HG03460 (cell line): Measurements from ENCODE around the gene EPS8L1.

ENCODE experiments used
- ATAC-seq: cut with Tn5 transposase; IDR thresholded peaks from one replicate; pipeline ENCODE4 v1.9.1; 2021; ENCODE audit not compliant: unreplicated experiment

The EPS8L1 gene

DNA sequence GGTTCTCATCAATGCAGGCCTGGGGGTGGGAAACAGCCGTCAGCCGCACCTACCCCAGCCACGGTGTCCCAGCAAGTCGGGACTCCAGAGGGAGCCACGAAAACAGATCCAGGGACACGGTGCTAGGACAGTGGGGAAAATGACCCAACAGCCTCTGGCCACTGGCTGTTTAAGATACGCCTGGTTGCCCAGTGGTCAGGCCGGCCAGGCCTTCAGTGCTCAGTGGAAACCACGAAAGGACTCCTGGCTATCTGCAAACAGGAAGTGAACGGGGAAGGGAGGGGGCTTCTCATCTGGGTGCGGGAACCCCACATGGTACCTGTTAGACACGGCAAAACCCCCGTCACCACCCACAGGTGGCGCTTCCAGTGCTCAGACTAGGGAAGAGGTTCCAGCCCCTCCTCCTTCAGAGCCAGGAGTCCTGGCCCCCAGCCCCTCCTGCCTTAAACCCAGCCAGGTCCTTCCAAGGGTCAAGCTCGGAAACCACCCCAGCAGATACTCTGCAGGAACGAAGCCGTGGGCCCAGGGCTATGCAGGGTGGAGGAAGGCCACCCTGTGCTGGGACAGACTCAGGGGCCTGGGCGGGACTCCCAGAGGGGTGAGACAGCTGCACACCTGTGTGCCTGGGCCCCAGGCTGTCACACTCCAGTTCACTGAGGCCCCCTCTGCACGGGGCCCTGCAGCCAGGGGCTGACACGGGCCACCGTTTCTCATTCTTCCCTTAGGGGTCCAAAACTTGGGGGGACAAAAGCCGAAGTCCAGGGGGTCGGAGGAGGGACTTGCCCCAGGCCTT lies 37.3 kb downstream of the EPS8L1 start:
- ATAC-seq = no peak

DNA sequence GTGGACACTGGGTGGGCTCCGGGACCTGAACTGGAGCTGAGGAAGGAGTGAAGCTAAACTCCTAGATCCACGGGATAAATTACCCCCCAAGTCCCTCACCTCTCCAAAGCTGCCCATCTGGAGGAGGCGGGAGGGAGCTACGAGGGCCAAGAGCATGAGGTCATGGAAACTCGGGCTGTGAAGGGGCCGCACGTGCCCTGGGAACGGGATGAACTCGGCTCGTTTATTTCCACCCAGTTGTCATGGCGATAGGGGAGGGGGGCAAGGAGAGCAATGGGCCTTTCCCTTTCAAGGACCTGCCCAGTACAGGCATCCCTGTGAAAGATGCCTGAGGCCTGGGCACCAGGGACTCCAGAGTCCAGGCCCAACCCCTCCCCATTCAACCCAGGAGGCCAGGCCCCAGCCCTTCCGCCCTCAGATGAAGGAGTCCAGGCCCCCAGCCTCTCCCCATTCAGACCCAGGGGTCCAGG lies 37.9 kb downstream of the EPS8L1 start:
- ATAC-seq = no peak

DNA sequence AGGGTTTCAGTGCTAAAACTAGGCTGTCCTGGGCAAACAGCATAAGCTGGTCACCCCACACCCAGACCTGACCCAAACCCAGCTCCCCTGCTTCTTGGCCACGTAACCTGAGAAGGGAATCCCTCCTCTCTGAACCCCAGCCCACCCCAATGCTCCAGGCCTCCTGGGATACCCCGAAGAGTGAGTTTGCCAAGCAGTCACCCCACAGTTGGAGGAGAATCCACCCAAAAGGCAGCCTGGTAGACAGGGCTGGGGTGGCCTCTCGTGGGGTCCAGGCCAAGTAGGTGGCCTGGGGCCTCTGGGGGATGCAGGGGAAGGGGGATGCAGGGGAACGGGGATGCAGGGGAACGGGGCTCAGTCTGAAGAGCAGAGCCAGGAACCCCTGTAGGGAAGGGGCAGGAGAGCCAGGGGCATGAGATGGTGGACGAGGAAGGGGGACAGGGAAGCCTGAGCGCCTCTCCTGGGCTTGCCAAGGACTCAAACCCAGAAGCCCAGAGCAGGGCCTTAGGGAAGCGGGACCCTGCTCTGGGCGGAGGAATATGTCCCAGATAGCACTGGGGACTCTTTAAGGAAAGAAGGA lies 39.0 kb downstream of the EPS8L1 start:
- no peak for ATAC-seq

DNA sequence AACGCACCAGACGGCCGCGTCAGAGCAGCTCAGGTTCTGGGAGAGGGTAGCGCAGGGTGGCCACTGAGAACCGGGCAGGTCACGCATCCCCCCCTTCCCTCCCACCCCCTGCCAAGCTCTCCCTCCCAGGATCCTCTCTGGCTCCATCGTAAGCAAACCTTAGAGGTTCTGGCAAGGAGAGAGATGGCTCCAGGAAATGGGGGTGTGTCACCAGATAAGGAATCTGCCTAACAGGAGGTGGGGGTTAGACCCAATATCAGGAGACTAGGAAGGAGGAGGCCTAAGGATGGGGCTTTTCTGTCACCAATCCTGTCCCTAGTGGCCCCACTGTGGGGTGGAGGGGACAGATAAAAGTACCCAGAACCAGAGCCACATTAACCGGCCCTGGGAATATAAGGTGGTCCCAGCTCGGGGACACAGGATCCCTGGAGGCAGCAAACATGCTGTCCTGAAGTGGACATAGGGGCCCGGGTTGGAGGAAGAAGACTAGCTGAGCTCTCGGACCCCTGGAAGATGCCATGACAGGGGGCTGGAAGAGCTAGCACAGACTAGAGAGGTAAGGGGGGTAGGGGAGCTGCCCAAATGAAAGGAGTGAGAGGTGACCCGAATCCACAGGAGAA lies 39.9 kb downstream of the EPS8L1 start:
- ATAC-seq = no peak

DNA sequence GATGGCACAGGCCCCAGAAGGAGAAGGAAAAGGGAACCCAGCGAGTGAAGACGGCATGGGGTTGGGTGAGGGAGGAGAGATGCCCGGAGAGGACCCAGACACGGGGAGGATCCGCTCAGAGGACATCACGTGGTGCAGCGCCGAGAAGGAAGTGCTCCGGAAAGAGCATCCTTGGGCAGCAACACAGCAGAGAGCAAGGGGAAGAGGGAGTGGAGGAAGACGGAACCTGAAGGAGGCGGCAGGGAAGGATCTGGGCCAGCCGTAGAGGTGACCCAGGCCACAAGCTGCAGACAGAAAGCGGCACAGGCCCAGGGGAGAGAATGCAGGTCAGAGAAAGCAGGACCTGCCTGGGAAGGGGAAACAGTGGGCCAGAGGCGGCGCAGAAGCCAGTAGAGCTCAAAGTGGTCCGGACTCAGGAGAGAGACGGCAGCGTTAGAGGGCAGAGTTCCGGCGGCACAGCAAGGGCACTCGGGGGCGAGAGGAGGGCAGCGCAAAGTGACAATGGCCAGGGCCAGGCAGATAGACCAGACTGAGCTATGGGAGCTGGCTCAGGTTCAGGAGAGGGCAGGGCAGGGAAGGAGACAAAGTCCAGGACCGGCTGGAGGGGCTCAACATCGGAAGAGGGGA lies 40.7 kb downstream of the EPS8L1 start:
- no peak for ATAC-seq

DNA sequence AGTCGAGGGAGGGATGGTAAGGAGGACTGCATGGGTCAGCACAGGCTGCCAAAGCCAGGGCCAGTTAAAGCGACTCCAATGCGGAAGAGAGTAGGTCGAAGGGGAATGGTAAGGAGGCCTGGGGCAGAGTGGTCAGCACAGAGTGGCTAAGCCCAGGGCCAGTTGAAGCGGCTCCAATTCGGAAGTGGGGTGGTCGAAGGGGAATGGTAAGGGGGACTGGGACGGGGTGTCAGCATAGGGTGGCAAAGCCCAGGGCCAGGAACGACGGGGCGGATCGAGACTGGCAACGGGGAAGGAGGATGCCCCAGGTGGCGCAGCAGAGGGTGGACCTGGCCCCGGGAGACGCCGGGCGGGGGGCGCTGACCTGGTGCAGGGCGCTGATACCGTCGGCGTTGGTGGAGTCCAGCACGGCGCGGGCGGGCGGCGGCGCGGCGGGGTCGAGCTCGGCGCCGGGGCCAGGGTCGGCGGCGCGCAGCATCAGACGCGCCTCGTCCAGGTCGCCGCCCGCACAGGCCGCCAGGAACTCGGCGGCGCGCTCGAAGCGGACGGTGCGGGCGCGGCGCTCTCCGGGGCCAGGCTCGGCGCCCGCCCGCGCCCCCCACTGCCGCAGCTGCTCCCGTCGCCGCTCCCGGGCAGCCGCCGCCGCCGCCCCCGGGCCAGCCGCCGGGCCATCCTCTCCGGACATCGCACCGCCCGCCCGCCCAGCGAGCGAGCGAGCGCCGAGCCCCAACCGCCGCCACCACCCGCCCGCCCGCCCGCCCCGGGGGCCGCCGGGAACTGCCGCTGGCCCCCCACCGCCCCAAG lies 41.4 kb downstream of the EPS8L1 start, which contains the start of gene PPP1R12C:
Gene PPP1R12C (minus strand): TSS at position 779 of the 804 bp plus-strand sequence. CDS start 94 bp downstream, at position 685.
- peak; percentile 5 for ATAC-seq

DNA sequence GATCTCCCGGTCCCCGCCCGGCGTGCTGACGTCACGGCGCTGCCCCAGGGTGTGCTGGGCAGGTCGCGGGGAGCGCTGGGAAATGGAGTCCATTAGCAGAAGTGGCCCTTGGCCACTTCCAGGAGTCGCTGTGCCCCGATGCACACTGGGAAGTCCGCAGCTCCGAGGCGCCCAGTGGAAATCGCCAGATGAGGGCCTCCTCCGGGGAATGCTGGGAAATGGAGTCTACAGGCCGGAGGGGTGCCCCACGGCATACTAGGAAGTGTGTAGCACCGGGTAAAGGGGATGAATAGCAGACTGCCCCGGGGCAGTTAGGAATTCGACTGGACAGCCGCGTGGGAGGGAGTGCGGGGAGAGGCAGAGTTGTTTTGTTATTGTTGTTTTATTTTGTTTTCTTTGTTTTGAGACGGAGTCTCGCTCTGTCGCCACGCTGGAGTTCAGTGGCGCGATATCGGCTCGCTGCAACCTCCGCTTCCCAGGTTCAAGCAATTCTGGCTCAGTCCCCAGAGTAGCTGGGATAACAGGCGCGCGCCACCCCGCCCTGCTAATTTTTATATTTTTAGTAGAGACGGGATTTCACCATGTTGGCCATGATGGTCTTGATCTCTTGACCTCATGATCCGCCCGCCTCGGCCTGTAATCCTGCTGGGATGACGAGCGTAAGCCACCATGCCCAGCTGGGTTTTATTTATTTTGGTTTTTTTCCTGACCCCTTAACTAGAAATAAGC lies 42.2 kb downstream of the EPS8L1 start:
- ATAC-seq = peak; percentile 82

DNA sequence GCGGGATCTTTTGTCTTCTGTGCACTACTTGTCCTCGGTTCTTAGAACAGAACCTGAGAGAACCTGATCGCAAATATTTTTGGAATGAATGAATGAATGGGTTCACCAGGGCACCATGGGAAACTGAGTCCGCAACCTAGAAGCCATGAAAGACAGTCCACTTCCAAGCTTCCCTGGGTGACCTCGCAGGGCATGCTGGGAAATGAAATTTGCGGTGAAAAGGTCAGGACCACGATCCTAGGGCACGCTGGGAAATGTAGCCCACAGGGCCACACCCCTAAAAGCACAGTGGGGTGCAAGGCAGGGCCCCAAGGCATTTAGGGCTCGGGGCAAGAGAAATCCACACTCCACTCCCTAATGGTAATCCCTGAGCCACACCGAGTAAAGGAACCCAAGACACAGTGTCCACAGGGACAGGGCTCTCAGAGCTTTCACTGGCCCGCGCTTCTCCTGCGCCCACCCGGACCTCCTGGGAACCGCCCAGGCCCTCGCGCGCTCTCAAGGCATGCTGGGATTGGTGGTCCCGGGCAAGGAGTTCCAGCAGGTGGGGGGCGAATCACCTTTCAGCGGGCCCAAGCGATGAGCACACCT lies 42.8 kb downstream of the EPS8L1 start:
- ATAC-seq = no peak

DNA sequence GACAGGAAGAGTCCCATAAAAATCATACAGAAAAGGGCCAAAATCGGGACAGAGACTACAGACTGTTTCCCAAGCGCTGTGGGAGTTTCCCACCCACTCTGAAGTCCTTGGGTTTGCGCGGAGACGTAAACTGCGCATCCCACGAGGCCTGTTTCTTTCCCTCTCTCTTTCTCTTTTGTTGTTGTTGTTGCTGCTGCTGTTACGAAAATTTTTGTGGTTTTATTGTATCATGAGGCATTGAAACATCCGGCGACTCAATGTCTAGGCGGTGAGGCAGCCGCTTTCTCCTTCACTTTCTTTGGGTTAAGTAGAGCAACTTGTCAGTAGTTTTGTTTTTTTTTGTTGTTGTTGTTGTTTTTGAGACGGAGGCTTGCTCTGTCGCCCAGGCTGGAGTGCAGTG lies 43.4 kb downstream of the EPS8L1 start:
- ATAC-seq = no peak

DNA sequence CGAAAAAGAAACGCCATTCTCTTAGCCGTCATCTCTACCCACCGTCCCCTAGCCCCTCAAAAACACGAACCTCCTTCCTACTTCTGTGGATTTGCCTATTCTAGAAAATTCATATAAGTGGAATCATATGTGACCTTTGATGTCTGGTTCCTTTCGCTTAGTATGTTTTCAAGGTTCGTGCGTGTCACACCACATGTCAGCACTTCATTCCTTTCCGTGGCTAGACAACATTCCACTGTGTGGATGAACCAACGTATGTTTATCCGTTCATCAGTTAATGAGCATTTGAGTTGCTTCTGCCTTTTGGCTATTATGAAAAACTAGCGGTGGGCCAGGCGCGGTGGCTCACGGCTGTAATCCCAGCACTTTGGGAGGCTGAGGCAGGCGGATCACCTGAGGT lies 55.8 kb downstream of the EPS8L1 start:
- no peak for ATAC-seq

DNA sequence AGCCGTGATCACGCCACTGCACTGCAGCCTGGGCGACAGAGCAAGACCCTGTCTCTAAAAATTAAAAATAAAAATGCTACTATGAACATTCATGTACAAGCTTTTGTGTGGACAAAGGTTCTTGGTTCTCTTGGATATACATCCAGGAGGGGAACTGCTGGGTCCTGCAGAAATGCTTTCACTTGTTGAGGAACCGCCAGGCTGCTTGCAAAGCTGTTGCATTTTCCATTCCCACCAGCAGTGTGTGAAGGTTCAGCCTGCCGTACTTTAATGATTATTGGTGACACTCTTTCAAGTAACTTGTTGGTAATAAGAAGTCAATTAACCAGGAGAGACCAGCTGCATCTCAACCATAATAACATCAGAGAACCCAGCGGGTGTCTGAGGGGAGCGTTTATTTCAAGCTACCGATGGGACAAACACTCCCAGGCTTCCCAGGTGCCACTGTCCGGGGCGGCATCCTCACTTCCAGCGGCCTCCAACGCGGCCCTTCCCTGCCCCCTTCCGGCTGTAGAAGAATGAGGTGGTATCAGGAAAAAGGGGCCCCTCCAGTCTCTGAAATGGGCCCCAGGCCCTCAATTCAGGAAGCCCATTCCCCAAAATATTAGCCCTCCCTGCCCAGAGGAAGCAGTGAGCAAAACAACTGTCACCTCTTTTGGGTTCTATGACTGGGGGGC lies 56.9 kb downstream of the EPS8L1 start:
- ATAC-seq = no peak

DNA sequence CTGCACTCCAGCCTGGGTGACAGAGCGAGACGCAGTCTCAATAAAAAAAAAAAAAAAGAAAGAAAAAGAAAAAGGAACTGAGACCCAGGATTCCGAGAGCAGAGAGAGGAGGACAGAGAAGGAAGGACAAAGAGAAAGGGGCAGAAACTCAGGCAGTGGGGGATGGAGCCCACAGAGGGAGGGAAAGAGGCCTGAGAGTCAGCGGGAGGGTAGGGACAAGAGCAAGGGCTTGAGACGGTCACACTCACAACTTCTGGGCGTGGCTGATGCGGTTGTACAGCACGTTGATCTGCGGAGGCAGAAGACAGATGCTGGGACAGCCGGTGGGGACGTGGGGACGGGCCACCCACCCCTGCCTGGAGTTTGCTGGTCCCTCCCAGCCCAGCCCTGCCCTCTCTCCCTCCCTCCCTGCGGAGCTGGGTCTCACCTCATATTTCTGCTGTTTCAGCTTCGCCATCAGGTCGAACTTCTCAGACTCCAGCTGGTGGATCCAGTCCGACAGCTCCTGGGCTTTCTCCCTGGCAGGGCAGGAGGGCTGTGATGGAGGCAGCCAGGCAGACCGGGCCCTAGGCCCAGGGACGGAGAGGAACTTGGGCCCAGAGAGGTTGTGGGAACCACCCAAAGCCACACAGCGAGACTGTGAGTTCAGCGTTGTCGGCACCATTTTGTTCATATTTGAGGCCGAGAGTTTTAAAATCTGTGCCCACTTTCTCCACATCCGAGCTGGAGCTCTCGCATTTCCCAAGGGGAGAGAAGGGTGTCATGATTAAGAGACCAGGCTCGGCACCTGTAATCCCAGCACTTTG lies 58.2 kb downstream of the EPS8L1 start:
- ATAC-seq = no peak

DNA sequence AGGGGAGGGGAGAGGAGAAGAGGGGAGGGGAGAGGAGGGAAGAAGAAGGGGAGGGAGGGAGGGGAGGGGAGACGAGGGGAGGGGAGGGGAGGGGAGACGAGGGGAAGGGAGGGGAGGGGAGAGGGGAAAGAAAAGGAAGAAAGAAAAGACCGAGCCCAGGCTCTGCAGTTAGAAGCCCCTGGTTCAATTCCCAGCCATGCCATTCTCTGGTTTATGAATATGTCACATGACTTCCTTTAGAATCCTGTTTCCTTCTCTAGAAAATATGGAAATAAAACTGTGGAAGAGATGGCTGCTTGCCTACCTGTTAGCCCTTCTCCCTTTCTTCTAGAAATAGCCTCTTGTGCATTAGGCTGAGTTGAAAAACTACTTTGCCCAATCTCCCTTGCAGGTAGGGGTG lies 59.1 kb downstream of the EPS8L1 start:
- no peak for ATAC-seq

DNA sequence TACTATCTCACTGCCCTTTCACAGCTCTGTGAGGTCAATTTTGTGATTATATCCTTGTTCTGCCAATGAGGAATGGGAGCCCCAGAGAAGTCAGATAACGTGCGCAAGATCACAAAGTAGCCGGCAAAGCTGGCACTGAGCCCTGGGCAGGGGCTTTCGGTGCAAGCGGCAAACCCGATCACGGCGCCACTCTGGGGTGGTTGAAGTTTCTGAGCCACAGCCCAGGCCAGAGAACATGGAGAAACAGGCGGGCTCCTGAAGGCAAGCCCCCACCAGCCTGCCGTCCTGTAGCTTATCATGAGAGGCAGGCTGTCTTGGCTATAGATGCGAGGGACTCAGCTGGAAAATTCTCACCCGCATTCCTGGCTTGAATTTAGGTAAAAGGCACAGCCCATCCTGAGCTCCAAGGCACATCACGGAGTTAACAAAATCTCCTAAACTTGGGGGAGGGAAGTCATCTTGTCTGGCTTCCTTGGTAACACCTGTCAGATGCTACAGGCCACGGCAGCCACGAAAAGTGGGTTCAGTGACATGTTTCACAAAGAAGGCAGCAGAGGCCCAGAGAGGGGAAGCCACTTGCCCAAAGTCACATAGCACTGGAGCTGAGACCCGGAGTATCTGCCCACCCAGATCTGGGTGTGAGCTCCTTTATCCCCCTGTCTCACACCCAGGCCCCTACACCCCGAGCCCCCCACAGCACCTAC lies 60.9 kb downstream of the EPS8L1 start:
- no peak for ATAC-seq
